IMR-90 (cell line): ENCODE data around the gene VPS35L. TPM values are rescaled to one million over a fixed set of nuclear protein-coding genes. Genes with fewer than 3 reads are reported as not detected.

ENCODE experiments used
- ATAC-seq: fragments of 200-7000 bp; cut with Tn5 transposase; 2 replicates; pipeline ENCODE4 v1.9.1; 2020; ENCODE audit warnings: low read depth, mild to moderate bottlenecking, moderate library complexity
- BruUV-seq: library from RNA; stranded (reverse); fragments of 400-500 nt; replicated peaks from 2 replicates; lab custom pipeline; 2021; lab: Mats Ljungman, UMichigan
- CTCF ChIA-PET: fragments of 300-600 bp; formaldehyde crosslinking; extraction: SDS; loops from one replicate; lab custom pipeline; 2021; ENCODE audit warnings: antibody characterized with exemption; lab: Yijun Ruan, JAX
- POLR2A ChIA-PET: fragments of 300-600 bp; sonication (Branson Sonifier 250); formaldehyde crosslinking; loops from one replicate; lab custom pipeline; 2022; ENCODE audit warnings: antibody characterized with exemption; ENCODE audit not compliant: unreplicated experiment; lab: Charles Lee
- DNase-seq: peaks from one replicate; pipeline ENCODE4 v3.0.0; 2013
- H2AFZ ChIP-seq: replicated peaks from 2 replicates; pipeline ENCODE3; 2013; ENCODE audit warnings: low read length, mild to moderate bottlenecking; ENCODE audit not compliant: poor library complexity
- H2AK5ac ChIP-seq: 2 replicates; pipeline ENCODE4 v1.6.1; 2013; ENCODE audit warnings: low read depth, low read length, inconsistent platforms
- H2AK9ac ChIP-seq: replicated peaks from 2 replicates; pipeline ENCODE3; 2013; ENCODE audit warnings: mild to moderate bottlenecking, low read depth, low read length, moderate library complexity; ENCODE audit not compliant: poor library complexity
- H2BK120ac ChIP-seq: 2 replicates; pipeline ENCODE4 v1.6.1; 2013; ENCODE audit warnings: low read depth, low read length, inconsistent platforms
- H2BK15ac ChIP-seq: 3 replicates; pipeline ENCODE4 v1.6.1; 2013; ENCODE audit warnings: low read depth, low read length, inconsistent platforms
- H2BK20ac ChIP-seq: 2 replicates; pipeline ENCODE4 v1.6.1; 2013; ENCODE audit warnings: low read depth, mild to moderate bottlenecking, inconsistent platforms, low read length, moderate library complexity
- H2BK5ac ChIP-seq: 2 replicates; pipeline ENCODE4 v1.6.1; 2013; ENCODE audit warnings: mild to moderate bottlenecking, low read depth, low read length, inconsistent platforms; ENCODE audit not compliant: poor library complexity, severe bottlenecking
- H3K14ac ChIP-seq: replicated peaks from 2 replicates; pipeline ENCODE4 v1.6.1; 2013; ENCODE audit warnings: low read depth, low read length, inconsistent platforms
- H3K18ac ChIP-seq: 2 replicates; pipeline ENCODE4 v1.6.1; 2013; ENCODE audit warnings: low read depth, low read length, control low read depth
- H3K23ac ChIP-seq: 2 replicates; pipeline ENCODE4 v1.6.1; 2013; ENCODE audit warnings: low read depth, low read length, inconsistent platforms
- H3K27ac ChIP-seq: 2 replicates; pipeline ENCODE4 v1.5.1; 2013; ENCODE audit warnings: mild to moderate bottlenecking, control low read depth, low read length; ENCODE audit not compliant: insufficient read depth
- H3K27me3 ChIP-seq: 2 replicates; pipeline ENCODE4 v1.6.1; 2013; ENCODE audit warnings: low read length; ENCODE audit not compliant: control insufficient read depth, insufficient read depth
- H3K36me3 ChIP-seq: 2 replicates; pipeline ENCODE4 v1.6.1; 2013; ENCODE audit warnings: low read length, mixed read lengths; ENCODE audit not compliant: control insufficient read depth, insufficient read depth
- H3K4ac ChIP-seq: 2 replicates; pipeline ENCODE4 v1.6.1; 2013; ENCODE audit warnings: low read depth, low read length, inconsistent platforms
- H3K4me1 ChIP-seq: 2 replicates; pipeline ENCODE4 v1.6.1; 2013; ENCODE audit warnings: low read length, mixed read lengths; ENCODE audit not compliant: control insufficient read depth, insufficient read depth
- H3K4me2 ChIP-seq: 2 replicates; pipeline ENCODE4 v1.6.1; 2013; ENCODE audit warnings: low read depth, mild to moderate bottlenecking, control low read depth, low read length, moderate library complexity
- H3K4me3 ChIP-seq: 2 replicates; pipeline ENCODE4 v1.5.1; 2013; ENCODE audit warnings: low read depth, mild to moderate bottlenecking, control low read depth, low read length, moderate library complexity; ENCODE audit not compliant: insufficient read depth
- H3K56ac ChIP-seq: 2 replicates; pipeline ENCODE4 v1.6.1; 2013; ENCODE audit warnings: low read length, inconsistent platforms; ENCODE audit not compliant: insufficient read depth; ENCODE audit errors: extremely low read depth
- H3K79me1 ChIP-seq, 2 experiments: 2 replicates each; pipeline ENCODE4 v1.6.1; 2013; ENCODE audit warnings: low read length in 2 of 2, inconsistent platforms in 1 of 2, low read depth in 1 of 2
- H3K9ac ChIP-seq: 2 replicates; pipeline ENCODE4 v1.6.1; 2013; ENCODE audit warnings: low read depth, low read length, control low read depth
- H3K9me1 ChIP-seq: 2 replicates; pipeline ENCODE4 v1.6.1; 2013; ENCODE audit warnings: low read length, inconsistent platforms; ENCODE audit not compliant: insufficient read depth
- H3K9me3 ChIP-seq: 2 replicates; pipeline ENCODE4 v1.6.1; 2013; ENCODE audit warnings: low read length; ENCODE audit not compliant: control insufficient read depth, insufficient read depth
- H4K20me1 ChIP-seq: 2 replicates; pipeline ENCODE4 v1.6.1; 2013; ENCODE audit warnings: low read length, inconsistent platforms; ENCODE audit not compliant: insufficient read depth
- H4K5ac ChIP-seq: 2 replicates; pipeline ENCODE4 v1.6.1; 2013; ENCODE audit warnings: mild to moderate bottlenecking, low read depth, low read length, control low read depth
- H4K8ac ChIP-seq, 2 experiments: 2 replicates each; pipeline ENCODE4 v1.6.1; 2013; ENCODE audit warnings: low read depth in 2 of 2, low read length in 2 of 2, control low read depth in 1 of 2, inconsistent platforms in 1 of 2
- H4K91ac ChIP-seq: 2 replicates; pipeline ENCODE4 v1.6.1; 2013; ENCODE audit warnings: low read depth, low read length, inconsistent platforms; ENCODE audit not compliant: insufficient read depth
- BHLHE40 ChIP-seq: fragments of 150-350 bp; IDR thresholded peaks from 2 replicates; pipeline ENCODE4 v1.6.1; 2016; ENCODE audit warnings: mild to moderate bottlenecking, low read depth, low read length
- CEBPB ChIP-seq: IDR thresholded peaks from 2 replicates; pipeline ENCODE4 v1.6.1; 2012; ENCODE audit warnings: low read depth, low read length, improper control_type of control experiment
- CHD1 ChIP-seq: IDR thresholded peaks from 2 replicates; pipeline ENCODE4 v1.6.1; 2012; ENCODE audit warnings: low read depth, low read length, improper control_type of control experiment
- ELK1 ChIP-seq: fragments of 150-350 bp; IDR thresholded peaks from 2 replicates; pipeline ENCODE4 v1.6.1; 2016; ENCODE audit warnings: low read depth, mild to moderate bottlenecking, low read length, moderate library complexity, borderline replicate concordance
- FOS ChIP-seq: fragments of 150-350 bp; IDR thresholded peaks from 2 replicates; pipeline ENCODE4 v1.6.1; 2016; ENCODE audit warnings: low read depth, low read length
- MAFK ChIP-seq: IDR thresholded peaks from 2 replicates; pipeline ENCODE4 v1.6.1; 2012; ENCODE audit warnings: low read depth, low read length, improper control_type of control experiment
- MAZ ChIP-seq: IDR thresholded peaks from 2 replicates; pipeline ENCODE4 v1.6.1; 2012; ENCODE audit warnings: low read depth, mild to moderate bottlenecking, low read length, improper control_type of control experiment, moderate library complexity, borderline replicate concordance
- MXI1 ChIP-seq: IDR thresholded peaks from 2 replicates; pipeline ENCODE4 v1.6.1; 2012; ENCODE audit warnings: low read depth, mild to moderate bottlenecking, low read length, moderate library complexity, borderline replicate concordance
- NFE2L2 ChIP-seq: fragments of 150-350 bp; IDR thresholded peaks from 2 replicates; pipeline ENCODE4 v1.6.1; 2016; ENCODE audit warnings: low read depth, mild to moderate bottlenecking, low read length
- POLR2A ChIP-seq: IDR thresholded peaks from 2 replicates; pipeline ENCODE4 v1.6.1; 2012; ENCODE audit warnings: mild to moderate bottlenecking, low read depth, low read length
- RAD21 ChIP-seq: IDR thresholded peaks from 2 replicates; pipeline ENCODE4 v1.6.1; 2012; ENCODE audit warnings: low read length, improper control_type of control experiment
- RCOR1 ChIP-seq: IDR thresholded peaks from 2 replicates; pipeline ENCODE4 v1.6.1; 2012; ENCODE audit warnings: mild to moderate bottlenecking, low read length, improper control_type of control experiment; ENCODE audit not compliant: insufficient replicate concordance
- RFX5 ChIP-seq: IDR thresholded peaks from 2 replicates; pipeline ENCODE4 v1.8.0; 2012; ENCODE audit warnings: low read depth, mild to moderate bottlenecking, low read length, moderate library complexity
- SMC3 ChIP-seq: fragments of 150-350 bp; IDR thresholded peaks from 2 replicates; pipeline ENCODE4 v1.6.1; 2016; ENCODE audit warnings: low read depth, mild to moderate bottlenecking, antibody characterized with exemption, low read length, moderate library complexity
- USF2 ChIP-seq: fragments of 150-350 bp; IDR thresholded peaks from 2 replicates; pipeline ENCODE4 v1.6.1; 2017; ENCODE audit warnings: mild to moderate bottlenecking, antibody characterized with exemption, low read length, low read depth
- WGBS, 2 experiments: methylation state at CpG; one replicate each; pipeline versions ENCODE4 v1.1.5 to v1.1.7; 2013; ENCODE audit warnings: missing lambda C conversion rate in 2 of 2; ENCODE audit not compliant: insufficient read length in 1 of 2; ENCODE audit errors: extremely low coverage in 2 of 2; 5-methylcytosine and 5-hydroxymethylcytosine counted together
- dilution Hi-C: fragments of 300-500 bp; cut with HindIII; formaldehyde crosslinking; loops from one replicate; pipeline ENCODE4 v1.14.3; 2018; ENCODE audit warnings: low sequenced_read_pairs; ENCODE audit not compliant: unreplicated experiment
- in situ Hi-C: fragments of 300-500 bp; cut with MboI; formaldehyde crosslinking; loops from 3 replicates; pipeline ENCODE4 v1.14.3; 2019; ENCODE audit warnings: low sequenced_read_pairs, inconsistent platforms, mixed read lengths
- intact Hi-C: fragments of 100-400 bp; cut with micrococcal nuclease; formaldehyde crosslinking; loops from 2 replicates; pipeline ENCODE4 v1.10.0; 2022
- polyA plus RNA-seq, 3 experiments: library from polyadenylated mRNA; depleted of rRNA; stranded (reverse); fragments of >200 nt; gene quantifications; 2 replicates each; pipeline ENCODE4 v1.2.3, GENCODE V29; 2012; ENCODE audit warnings: low replicate concordance in 1 of 3
- total RNA-seq: library from RNA; depleted of rRNA; stranded (reverse); fragments of >200 nt; gene quantifications from 2 replicates; pipeline ENCODE4 v1.2.3, GENCODE V29; 2012
- TF ChIP-seq, protein P1 (sequence below): conservative IDR thresholded peaks from 2 replicates; pipeline ENCODE4 v1.5.1; 2012; ENCODE audit warnings: mild to moderate bottlenecking, low read depth, low read length, improper control_type of control experiment

Gene VPS35L
- total and polyA plus RNA-seq, 2 of the 4 experiments (the other 2 are of a cell fraction), result 28.0 to 40.1 TPM

- no peak for ATAC-seq
- Histone ChIP-seq H2BK120ac (no peak overlapping the region), H3K4me1 (peaks cover 8% of the 10 kb centered on the region; the same call in 1 of the 2 replicates), H2AK5ac (no peak overlapping the region), H3K9ac (no peak overlapping the region), H4K8ac (no peak overlapping the region), H2AK9ac (no peak overlapping the region), H2BK20ac (no peak overlapping the region), H3K9me3 (no peaks in the 10 kb centered on the region), H3K56ac (no peak overlapping the region), H3K9me1 (peaks cover 10% of the 10 kb centered on the region), H3K27ac (no peak overlapping the region), H4K91ac (no peak overlapping the region), H4K5ac (no peak overlapping the region), H3K23ac (no peak overlapping the region), H4K20me1 (no peaks in the 10 kb centered on the region), H3K79me1 (no peaks in the 10 kb centered on the region), H3K18ac (no peak overlapping the region), H2BK5ac (no peak overlapping the region), H2AFZ (no peak overlapping the region), H3K4me3 (no peak overlapping the region), H3K4me2 (no peak overlapping the region), H2BK15ac (no peak overlapping the region), H3K27me3 (no peaks in the 10 kb centered on the region), H3K14ac (no peak overlapping the region), H3K4ac (no peak overlapping the region), H3K36me3 (no peaks in the 10 kb centered on the region)
- CTCF ChIA-PET, result no interaction called here
- WGBS, 2 experiments, result no CpG with 5 or more reads among the region's 3 CpGs
- no TSS peak for BruUV-seq
- no peak for TF ChIP-seq SMC3
- no peak for TF ChIP-seq MAZ
- TF ChIP-seq CEBPB, result no peak
- no peak for TF ChIP-seq USF2
- no peak for TF ChIP-seq NFE2L2
- no peak for TF ChIP-seq MAFK
- no peak for TF ChIP-seq MXI1
- TF ChIP-seq, protein P1, sequence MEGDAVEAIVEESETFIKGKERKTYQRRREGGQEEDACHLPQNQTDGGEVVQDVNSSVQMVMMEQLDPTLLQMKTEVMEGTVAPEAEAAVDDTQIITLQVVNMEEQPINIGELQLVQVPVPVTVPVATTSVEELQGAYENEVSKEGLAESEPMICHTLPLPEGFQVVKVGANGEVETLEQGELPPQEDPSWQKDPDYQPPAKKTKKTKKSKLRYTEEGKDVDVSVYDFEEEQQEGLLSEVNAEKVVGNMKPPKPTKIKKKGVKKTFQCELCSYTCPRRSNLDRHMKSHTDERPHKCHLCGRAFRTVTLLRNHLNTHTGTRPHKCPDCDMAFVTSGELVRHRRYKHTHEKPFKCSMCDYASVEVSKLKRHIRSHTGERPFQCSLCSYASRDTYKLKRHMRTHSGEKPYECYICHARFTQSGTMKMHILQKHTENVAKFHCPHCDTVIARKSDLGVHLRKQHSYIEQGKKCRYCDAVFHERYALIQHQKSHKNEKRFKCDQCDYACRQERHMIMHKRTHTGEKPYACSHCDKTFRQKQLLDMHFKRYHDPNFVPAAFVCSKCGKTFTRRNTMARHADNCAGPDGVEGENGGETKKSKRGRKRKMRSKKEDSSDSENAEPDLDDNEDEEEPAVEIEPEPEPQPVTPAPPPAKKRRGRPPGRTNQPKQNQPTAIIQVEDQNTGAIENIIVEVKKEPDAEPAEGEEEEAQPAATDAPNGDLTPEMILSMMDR, result no peak
- TF ChIP-seq RFX5, result no peak
- no peak for TF ChIP-seq BHLHE40
- TF ChIP-seq CHD1, result no peak
- TF ChIP-seq FOS, result no peak
- TF ChIP-seq RCOR1, result no peak
- TF ChIP-seq POLR2A, result no peak
- TF ChIP-seq RAD21, result no peak
- no peak for TF ChIP-seq ELK1
- dilution Hi-C loops (no loop called here), in situ Hi-C loops (no loop called here), intact Hi-C loops (loop anchor here (5.0 kb wide), 1 partner anchor 93 kb away; no protein-coding TSS in a partner anchor)
- POLR2A ChIA-PET, result no interaction called here
- no peak for DNase-seq
These were observed 189.2 kb downstream of the VPS35L start for GRCh38 chr16:19744670-19745069.
